Stimulated activated CD8-positive, alpha-beta memory T cell treated with anti-CD3 and anti-CD28 coated beads, Interleukin-4, amount 100 ng/mL, for 48 hours (primary cell): ENCODE results near the gene CTXND1.

Source experiments
- DNase-seq: peaks from one replicate; pipeline ENCODE4 v3.0.0-alpha.2; 2020

Gene CTXND1

DNA sequence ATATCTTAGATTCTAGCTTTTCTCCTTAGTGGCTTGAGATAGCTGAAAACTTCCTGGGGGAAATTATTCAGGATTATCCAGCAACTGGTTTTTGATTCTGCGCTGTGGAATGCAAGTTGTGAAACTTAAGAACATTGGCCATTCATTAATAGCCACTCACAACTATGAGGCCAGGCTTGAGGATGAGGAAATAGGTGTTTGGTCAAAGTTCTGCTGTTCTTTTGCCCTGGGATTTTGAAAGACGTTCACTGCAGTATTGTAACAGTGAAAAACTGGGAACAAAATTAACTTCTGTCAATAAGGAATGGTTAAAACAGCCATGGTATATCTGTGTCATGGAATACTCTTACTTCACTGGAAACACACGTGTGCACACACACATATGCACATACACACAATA lies 44.1 kb downstream of the CTXND1 start:
- no peak for DNase-seq

DNA sequence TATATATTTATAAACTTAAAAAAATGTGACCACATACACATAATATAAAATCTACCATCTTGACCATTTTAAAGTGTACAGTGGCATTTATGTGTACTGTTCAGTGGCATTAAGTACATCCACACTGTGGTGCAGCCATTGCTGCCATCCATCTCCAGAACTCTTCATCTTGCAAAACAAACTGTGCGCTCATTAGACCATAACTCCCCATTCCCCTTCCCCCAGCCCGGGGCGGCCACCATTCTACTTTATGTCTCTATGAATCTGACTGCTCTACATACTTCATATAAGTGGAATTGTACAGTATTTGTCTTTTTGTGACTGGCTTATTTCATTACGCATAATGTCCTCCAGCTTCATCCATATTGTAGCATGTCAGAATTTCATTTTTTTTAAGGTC lies 47.8 kb downstream of the CTXND1 start:
- no peak for DNase-seq

GRCh38 chr15:80203361-80203885 lies 48.6 kb downstream of the CTXND1 start:
- no peak for DNase-seq

GRCh38 chr15:80202641-80203360 lies 49.2 kb downstream of the CTXND1 start:
- DNase-seq = no peak

GRCh38 chr15:80202016-80202315 lies 50.0 kb downstream of the CTXND1 start:
- DNase-seq = no peak

GRCh38 chr15:80201256-80202015 lies 50.6 kb downstream of the CTXND1 start:
- no peak for DNase-seq

DNA sequence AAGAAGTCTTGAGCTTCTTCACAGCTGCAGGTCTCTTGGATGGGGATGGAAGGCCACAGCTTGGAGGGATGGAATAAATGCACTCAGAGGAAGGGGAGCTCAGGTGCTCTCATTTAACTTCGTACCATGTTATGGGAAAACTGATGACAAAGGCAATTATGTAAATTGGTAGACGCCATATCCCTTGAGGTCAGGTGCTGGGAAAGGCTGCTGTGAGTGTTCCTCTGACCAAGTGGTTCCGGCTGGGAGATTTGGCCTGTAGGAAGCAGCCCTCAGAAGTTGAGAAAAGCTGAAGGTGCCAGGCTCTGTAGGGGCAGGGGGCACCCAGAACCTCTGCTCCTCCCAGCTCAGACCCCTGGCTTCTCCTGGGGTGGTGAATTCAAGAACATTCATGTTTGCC lies 52.1 kb downstream of the CTXND1 start:
- no peak for DNase-seq

DNA sequence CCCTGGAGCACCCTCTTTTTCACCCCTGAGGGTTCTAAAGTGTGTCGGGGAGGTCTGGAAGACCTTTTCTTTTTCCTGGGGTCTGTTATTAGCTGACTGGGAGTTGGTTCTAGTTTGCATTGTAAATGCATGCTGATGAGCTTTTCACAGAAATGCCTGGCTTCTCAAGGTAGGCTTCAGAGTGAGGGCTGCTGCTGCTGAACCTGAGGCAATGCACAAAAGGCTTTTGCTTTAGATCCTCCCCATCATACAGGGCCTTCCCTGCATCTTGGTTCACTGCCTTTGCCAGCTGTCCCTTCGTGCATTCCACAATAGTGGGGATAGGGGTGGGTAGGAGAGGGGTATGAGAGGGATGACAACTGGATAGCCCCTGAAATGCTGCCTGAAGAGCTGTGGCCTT lies 52.6 kb downstream of the CTXND1 start:
- no peak for DNase-seq

DNA sequence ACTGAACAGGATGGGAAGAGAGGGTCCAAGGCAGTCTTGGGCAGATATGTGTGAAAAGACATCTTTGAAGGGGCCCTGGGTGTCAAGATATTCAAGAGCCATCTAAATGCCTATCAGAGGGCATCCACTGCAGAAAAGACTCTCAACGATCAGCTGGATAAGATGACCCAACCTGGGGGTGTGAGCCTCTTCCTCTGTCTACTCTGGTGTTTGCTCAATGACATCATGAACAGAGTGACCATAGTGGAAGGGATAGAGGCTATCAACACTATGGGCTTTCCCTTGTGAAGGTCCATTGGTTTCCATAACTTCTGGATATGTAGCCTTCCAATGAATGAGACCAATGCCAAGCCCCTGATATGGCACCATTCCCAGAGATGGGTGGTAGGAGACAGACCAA lies 57.1 kb downstream of the CTXND1 start:
- no peak for DNase-seq

- no peak for DNase-seq
Measured at GRCh38 chr15:80194186-80194585, 57.8 kb downstream of the CTXND1 start.

- no peak for DNase-seq
Measured at GRCh38 chr15:80191897-80192595, 60.0 kb downstream of the CTXND1 start.

DNA sequence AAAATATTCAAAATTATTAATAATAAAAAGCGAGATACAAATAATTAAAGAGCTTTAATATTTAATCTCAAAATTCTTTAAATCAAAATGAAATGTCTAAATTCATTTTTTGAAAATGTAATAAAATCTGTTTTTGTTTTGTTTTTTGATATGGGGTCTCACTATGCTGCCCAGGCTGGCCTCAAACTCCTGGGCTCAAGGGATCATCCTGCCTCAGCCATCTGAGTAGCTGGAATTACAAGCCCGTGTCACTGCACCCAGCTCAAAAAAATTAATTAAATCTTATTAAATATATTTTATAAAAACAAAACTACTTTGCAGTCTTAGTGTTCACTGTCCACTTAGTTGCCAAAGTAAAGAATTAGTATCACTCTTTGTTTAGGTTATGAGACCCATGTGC lies 60.8 kb downstream of the CTXND1 start:
- no peak for DNase-seq

DNA sequence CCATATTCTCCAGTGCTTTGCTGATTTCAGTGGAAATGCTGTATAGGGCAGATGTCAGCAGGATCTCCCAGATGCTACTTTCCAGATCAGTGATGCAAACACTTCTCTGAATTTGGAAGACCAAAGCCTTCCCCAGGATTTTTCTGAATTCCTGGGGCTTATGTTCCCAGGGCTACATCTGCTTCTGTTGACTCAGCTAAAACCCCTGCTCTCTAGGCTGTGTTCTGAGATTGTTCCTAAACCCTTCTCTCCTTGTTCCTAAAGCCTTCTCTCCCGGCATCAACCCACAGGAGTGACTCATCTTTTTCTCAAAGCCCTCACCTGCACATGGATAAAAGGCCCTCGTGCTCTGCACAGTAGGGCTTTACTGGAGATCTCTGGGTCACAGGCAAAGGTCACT lies 63.8 kb downstream of the CTXND1 start:
- no peak for DNase-seq

DNA sequence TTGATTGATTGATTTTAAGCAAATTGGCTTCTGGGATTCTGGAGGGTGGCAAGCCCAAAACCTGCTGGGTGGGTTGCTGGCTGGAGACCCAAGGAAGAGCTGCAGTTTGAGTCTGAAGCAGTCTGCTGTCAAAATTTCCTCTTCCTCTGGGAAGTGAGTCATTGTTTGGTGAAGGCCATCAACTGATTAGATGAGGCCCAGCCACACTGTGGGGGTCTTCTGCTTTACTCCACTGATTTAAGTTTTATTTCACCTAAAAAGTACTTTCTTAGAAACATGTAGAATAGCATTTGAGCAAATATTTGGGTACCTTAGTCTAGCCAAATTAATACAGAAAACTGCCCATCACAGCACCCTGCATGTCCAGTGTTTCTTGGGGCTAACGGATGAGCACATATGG lies 65.4 kb downstream of the CTXND1 start:
- no peak for DNase-seq

DNA sequence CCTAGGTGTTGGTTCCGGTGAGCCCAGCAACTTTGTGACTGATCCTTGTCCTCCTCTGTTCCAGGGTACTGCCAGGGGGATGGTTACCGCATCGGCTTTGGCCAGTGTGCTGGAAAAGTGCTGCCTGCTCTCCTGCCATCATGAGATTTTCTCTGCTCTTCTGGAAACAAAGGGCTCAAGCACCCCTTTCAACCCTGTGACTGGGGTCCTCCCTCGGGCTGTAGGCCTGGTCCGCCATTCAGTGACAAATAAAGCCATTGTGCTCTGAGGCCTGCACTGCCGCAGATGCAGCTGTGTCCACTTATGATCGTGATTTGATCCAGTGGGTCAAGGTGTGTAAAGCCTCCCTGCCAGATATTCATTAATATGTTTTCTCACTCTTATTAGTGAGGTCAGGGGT lies 65.9 kb downstream of the CTXND1 start:
- DNase-seq = no peak

DNA sequence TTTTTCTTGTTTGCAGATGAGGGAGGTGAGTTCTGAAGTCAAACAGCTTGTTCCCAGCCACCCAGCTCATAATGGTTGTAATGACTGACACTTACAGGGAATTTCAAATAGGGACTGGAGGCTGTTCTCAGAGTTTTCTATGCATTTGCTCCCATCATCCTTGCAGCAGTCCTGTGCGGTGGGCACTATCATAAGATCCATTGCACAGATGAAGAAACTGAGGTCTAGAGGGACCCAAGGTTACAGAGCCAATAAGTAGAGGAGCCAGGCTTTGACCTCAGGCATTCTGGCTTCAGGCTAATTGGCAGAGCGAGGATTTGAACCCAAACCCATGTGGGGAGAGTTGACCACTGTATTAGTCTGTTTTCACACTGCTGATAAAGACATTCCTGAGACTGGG lies 66.9 kb downstream of the CTXND1 start:
- no peak for DNase-seq

DNA sequence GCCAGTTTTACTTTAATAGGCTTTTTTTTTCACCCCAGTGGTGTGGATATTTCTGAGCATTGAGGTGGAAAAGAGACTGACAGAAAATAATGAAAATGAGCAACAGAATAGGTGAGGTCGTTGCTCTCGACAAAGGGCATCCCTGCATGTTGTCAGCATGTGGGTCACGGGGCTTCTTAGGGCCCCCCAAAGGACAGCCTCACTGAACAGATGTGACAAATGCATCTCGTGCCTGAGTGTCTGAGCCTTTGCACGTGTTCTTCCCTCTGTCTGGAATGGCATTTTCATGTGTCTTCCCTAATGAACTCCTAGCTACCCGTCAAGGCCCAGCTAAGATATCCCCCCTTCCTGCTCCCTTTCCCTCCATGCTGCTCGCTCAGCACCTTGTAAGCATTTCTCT lies 67.5 kb downstream of the CTXND1 start:
- no peak for DNase-seq

- DNase-seq = no peak
Measured at GRCh38 chr15:80183886-80184285, 68.1 kb downstream of the CTXND1 start.

DNA sequence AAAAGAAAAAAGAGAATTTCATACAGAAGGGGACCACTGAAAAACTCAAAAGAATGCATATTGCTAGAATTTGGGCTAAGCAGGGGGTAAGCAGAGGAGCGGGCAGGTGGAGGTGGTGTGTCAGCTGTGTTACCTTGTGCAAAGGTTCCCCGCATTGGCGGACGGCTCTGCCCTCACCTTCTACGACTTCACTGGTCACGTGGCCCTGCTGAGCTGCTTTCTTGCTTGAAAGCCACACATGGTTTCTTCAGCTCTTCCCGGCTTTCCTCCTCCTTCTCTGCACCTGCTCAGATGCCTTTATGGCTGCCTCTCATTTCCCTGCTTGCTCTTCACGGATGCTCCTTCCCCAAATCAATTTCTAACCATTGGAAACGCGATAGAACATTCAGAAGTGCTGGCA lies 68.7 kb downstream of the CTXND1 start:
- no peak for DNase-seq

DNA sequence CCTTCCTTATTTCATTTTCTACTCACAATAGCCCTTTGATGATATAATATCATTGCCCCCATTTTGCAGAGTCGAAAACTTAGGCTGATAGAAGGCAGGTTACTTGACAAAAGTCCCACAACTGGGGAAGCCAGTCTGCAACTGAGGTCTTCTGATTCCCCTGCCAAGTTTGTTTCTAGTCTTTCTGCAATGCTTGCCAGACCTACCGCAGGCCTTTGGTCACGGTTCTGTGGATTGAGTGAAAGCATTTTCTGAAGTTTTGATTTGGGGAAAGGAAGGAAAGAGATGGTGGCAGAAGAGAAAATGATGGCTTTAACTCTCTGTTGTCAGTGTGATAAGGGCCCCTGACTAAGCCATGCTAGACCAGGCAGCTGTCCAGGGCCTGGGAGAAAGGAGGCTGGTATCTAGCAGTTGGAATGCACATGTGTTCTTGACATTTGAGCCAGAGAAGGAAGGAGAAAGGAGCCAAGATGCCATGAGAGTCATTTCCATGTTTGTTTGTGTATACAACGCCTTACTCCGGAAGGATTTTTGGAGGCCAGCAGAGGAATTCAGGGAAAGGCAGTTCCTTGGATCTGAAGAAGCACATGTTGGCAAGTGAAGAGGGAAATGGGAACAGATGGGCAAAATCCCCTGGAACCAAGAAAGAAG lies 69.3 kb downstream of the CTXND1 start:
- no peak for DNase-seq

DNA sequence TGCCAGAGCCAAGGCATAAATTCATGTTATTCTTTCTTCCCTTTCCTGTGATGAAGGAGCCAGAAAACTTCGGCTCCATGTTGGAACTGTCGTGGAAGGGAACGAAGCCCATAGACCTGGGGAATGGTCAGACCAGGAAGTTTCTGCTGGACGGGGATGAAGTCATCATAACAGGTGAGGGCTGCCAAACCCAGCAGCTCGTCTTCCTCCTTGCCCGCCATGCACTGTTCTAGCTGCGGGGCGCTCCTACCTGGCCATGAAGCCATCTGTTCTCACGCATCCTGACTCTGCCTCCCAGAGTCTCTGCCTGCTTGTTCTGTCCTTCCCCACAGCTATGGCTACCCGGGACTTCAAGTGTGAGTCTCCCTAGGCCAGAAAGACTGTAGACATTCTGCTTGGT lies 71.0 kb downstream of the CTXND1 start:
- DNase-seq = no peak

GRCh38 chr15:80180468-80180867 lies 71.5 kb downstream of the CTXND1 start:
- DNase-seq = no peak

DNA sequence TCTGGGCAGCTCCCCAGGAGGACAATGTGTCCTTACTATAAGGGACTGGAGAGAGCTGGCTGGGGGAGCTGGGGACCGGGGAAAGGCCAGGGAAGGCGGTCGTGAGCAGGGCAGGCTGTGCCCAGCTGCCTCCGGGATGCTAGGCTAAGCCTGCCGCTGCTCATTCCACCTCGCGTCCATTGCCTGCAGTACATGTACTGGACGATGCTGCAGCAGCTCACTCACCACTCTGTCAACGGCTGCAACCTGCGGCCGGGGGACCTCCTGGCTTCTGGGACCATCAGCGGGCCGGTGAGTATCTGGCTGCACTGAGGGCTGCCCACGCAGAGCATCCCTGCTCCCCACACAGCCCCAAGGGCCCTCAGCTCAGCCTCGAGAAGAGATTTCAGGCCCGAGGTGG lies 72.1 kb downstream of the CTXND1 start:
- DNase-seq = no peak
